Germinal center (tissue), 1 donor: ENCODE results near the gene TBC1D1.

ENCODE experiments used
- DNase-seq: peaks from one replicate; pipeline ENCODE4 v3.0.0; 2012; ENCODE audit warnings: mixed read lengths, low spot score

Gene TBC1D1

DNA sequence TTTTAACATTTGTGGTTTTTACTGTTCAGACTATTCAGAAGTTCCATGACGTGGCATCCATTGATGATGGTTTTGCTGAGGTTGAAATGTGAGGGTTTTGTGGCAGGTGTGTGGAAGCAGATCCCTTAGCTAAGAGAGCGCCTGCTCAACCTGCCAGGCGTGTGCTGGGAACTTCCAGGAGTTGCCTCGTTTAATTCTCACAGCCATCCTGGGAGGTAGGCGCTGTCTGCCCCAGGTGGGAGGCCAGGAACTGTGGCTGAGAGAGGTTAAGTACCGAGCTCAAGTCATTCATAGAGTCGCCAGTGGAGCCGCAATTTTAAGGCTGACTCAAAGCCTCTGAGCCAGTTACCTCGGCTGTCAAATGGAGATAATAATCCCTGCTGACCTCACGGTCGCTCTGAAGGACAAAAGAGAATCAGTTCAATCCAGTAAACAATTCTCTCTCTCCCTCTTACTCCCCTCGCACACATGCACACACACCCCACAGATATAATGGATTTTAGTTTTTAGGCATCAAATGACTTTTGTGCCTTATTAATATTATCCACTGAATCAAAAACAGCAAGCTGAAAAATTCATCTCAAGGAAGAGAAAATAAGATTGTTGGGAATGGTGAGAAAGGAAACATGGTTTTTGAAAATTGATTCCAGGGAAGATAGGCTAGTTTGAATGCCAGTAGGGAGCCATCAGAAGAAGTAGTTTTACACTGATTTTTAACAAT is 240.6 kb downstream of the TBC1D1 start:
- DNase-seq, result no peak

DNA sequence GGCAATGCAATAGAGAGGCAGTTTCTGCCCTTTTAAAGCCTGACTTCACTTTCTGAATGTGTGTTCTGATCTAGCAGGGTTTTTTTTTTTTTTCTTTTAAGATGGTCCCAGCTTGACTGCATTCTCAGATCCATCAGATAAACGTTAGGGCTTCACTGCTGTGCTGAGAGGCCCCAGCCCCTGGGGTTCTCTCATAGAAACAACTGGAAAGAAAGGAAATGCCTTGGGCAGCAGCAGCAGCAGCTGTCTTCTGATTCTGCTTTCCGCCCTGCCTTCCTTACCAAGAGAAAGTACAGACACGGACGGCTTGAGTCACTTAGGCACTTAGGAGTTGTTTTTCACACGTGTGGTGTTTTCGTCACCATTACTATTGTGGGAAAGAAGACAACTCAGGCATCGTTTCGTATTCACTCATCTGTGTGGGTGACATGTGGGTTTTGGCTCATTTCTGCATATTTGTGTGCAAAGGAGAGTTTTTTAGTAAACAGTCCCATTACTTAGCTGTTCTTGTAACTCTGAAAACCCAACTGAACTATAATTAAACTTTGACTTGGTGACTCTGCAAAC is 241.3 kb downstream of the TBC1D1 start:
- no peak for DNase-seq

DNA sequence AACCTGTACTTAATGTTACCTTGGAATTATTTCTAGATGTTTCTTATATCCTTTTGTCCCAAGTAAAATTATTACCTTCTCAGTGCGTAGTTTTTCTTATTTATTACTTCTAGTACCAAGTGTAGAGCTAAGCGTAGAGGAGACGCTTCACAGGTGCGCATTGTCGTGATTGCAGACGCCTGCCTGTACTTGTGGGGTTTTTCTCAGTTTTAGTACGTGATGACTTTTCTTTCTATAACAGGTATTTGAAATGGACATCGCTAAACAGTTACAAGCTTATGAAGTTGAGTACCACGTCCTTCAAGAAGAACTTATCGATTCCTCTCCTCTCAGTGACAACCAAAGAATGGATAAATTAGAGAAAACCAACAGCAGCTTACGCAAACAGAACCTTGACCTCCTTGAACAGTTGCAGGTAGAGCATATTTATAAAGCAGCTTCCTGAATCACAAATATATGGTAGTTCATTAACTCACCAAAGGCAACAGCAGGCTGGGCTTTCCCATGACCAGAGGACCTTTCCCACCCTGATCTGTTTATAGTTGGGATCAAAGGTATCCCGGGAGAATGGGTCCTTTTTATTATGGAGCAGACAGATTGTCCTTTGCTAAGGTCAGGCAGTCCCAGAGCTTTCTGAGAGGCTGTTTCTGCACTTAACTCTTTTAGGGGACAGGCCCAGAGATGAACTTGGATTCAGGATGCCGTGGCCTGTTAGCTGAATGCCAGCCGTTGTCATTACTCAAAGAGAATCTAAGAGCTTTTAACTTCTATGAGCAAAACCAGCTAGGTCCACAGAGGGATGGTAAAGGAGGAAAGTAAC is 242.2 kb downstream of the TBC1D1 start:
- no peak for DNase-seq

DNA sequence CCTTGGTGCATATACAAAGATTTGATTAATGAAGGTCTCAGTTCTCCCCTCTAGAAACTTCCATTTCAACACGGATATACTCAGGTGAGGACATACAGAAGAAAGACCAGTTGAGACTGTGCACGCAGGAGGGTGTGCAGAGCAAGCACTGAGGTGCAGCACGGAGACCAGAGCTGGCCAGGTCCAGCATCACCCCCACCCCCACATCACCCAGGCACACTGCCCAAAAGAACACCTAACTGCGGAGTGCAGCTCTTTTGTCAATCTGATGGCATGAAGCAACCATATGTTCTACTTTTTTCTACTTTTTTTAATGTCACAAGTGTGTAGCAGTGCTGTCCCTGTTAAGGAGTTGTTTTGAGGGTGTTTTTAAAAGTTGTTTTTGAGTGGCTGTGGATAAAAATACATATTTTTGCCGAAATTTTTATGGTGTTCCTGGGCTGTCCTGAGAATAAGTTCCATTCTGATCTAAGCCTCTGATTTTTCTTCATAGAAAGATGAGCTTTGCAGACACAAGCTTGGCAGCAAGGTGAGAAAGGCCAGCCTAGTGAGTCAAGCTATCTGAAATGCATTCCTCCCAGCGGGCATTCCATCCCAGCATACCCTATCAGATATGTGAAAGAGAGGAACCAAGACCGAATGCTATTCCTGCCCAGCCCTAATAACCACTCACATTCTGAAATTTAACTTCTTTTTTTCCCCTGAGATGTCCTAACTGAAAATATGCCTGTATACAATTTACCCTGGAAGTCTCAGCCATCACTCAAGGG is 243.0 kb downstream of the TBC1D1 start:
- DNase-seq, result no peak

DNA sequence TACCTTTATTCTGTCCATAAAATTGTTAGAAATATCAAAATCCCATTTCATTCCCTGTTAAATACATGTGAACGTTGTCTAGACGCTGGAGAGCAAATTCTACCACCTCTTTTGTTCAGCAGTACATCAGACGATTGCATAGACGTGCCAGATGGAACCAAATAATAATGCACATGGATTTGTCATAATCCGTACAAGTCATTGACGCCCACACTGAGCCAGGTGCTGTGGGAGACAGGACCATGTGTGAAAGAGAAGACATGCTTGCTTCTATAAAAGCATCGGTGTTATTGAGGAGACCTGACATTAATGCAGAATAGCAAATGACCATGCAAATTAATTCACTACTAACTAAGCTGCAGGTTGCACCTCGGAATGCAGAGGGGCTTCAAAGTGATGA is 244.3 kb downstream of the TBC1D1 start:
- DNase-seq, result no peak

DNA sequence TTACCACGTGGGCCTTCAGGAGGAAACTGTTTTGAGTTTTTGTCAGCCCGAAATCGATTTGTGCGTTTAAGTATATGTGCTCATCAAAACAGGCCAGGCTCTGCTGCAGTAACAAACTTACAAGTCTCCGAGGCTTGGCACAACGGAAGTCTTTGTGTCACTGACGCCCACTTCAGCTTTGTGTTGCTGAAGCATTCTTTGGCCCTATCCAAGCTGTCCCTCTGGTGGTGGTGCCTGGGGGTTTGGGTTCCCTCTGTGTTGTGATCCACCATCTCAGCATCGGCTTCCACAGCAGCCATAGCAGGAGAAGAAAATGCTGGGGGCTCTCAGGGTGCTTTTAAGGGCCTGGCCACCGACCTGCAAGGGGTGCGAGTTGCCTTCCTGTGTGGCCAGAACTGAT is 245.7 kb downstream of the TBC1D1 start:
- no peak for DNase-seq

DNA sequence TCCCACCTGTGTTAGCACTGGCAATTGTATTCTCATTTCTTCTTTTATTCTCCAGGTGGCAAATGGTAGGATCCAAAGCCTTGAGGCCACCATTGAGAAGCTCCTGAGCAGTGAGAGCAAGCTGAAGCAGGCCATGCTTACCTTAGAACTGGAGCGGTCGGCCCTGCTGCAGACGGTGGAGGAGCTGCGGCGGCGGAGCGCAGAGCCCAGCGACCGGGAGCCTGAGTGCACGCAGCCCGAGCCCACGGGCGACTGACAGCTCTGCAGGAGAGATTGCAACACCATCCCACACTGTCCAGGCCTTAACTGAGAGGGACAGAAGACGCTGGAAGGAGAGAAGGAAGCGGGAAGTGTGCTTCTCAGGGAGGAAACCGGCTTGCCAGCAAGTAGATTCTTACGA is 246.2 kb downstream of the TBC1D1 start:
- no peak for DNase-seq

DNA sequence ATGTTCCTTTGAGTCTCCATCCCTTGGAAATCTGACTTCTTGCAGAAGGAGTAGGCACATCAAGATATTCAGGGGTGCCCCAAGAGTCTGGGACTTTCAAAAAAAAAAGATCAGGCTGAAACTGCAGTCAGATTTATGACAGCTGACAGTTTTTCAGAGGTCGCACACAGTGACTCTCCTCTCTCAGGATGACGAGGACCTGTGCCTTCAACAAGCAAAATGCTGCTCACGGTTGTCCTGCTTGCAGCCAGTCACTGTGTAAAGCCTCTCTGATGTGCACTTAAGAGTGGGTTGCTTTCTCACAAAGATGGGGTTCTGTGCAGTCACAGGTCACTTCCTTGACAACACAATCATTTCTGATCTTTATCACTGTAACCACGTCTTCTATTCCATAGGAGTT is 247.5 kb downstream of the TBC1D1 start:
- DNase-seq, result no peak

DNA sequence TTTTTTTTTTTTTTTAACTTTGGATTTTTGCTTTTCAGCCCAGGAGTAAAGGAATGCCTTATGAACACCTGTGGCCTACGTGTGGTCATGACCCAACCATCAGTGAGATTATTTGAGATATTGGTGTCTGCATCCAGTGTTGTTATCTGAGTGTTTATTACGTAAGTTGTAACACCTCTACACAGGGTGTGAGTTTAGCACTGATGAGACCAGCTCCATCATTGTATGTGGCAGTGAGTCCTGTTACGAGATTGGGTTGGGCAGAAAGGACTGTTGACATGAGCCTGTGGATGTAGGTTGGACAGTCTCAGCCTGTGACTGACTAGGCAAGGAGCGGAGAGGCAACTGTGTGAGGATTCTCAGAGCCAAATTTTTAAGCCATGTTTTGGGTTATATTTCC is 248.3 kb downstream of the TBC1D1 start:
- no peak for DNase-seq

DNA sequence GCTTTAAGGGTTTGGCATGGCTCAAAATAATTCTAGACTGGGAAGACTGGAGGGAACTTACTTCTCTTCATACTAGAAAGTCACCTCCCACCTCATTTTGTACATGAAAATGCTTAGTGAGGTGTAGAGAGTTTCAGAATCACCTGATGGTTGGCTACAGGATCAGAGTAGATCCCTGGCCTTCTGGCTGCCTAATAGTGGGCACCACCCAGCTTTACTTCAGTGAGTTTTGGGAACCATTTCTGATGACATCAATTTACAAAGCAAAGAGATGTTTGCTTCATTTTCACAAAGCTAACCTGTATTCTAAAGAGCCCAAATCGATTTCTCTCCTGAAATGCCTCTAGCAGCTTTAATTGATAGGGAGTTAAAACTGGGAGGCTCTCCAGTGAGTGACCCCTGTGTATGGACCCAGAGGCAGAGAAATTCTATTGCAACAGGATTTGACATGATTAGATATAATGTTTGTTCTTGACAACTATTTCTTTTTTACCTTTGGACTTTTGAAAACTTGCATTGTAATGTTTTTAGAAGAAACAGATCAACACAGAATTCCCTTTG is 249.8 kb downstream of the TBC1D1 start:
- no peak for DNase-seq

DNA sequence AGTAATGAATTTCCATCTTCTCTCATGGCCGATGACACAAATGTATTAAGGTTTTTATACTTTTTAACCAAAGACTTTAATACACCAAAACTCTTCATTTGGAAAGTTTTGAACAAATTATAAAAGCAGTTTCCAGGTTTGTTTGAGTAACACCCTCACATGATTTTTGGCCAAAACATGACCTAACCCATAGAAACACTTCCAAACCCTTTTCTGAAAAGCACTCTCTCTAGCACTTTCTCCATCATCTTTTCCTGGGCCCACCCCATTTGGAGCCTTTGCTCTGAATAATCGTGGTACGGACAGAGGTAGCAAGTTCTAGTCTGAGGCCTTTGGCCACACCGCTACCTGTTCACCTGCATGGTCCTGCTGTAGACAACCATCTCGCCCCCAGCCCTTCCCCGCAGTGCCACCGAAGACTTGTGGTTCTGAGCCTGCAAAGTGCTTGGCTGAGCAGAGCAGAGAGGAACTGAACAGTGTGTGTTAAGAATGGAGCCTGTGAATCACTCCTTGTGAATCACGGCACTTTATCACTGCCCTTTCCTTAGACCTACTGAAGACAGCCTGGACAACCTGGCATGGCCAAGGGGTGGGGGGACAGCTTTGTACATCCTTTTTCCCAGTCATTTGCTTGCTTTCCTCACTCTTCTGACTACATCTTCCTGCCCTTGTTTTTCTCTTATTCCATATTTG is 251.1 kb downstream of the TBC1D1 start:
- no peak for DNase-seq

DNA sequence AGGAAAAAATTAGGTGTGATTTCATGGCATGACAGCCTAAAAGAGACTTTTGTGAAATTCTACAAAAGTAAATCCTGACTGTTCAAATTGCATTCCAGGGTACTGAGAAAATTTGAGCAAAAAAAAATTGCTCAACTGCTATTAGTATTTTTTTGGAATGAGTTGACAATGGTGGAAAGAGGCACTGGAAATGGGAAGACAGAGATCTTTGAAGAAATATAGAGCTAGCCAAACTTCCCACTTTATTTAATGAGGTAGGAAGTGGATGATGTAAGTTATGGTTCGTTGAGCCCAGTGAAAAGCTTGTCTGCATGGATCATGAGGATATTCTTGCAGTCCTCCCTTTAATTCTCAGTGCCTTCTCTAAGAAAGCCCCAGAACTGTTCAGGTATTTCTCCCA is 253.1 kb downstream of the TBC1D1 start:
- DNase-seq, result no peak

DNA sequence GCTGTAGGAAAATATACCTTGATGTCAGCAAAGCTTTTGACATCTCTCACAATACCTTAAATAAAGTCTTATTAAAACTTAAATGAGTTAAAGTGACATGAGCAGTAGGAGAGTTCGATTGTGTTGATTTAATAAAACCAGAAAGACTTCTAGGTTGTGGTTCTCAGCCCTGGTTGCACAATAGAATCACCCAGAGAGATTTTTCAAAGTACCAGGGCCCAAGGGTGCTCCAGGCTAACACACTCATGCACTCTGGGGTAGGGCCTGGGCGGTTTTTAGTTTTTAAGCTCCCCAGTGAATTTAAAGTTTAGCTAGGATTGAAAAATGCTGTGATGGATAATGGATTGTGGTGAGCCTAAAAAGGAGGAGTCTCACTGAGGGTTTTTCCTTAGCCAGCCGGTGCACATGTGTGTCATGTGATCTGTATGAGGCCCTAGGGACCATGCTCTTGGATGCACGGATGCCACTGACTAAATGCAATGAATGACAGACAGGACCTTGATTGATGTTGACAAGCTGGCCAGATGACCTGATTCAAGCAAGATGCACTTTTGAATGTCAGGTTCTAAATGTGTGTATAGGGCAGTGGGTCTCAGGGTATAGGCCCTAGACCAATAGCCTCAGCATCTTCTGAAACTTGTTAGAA is 254.3 kb downstream of the TBC1D1 start:
- no peak for DNase-seq

DNA sequence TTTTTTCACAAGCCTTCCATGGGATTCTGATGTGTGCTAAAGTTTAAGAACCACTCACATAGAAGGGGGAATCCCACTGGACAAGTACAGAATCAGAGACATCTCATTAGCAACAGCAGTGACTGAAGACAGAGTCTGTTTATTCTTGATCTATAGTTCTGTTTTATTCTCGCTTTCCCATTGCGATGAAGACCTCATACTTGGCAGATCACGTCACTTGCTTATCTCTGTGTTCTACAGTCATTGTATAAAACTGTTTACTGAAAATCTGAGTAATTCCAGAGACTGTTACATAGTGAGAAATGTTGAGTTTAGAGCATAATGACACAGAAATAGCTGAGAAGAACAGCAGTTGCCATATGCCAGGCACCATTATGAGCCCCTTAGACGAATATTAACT is 254.9 kb downstream of the TBC1D1 start:
- DNase-seq, result no peak

DNA sequence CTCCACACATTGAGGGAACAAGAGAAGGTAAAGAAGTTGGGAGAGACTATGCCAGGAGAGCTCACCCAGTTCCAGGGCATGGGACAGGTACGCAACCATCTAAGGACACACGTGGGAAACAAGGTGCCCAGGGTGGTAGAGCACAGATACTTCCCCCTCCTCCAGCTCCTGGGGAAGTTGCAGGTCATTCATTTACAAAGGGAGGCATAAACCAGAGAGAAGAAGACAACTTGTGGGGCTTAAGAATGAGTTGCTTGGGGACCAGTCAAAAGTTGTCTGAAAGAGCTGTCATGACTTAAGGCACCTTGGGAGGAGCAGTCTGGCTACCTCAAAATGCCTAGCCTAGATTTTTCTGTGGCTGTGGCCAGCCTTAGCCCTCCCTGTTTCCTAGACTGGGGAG is 255.5 kb downstream of the TBC1D1 start:
- DNase-seq, result no peak

DNA sequence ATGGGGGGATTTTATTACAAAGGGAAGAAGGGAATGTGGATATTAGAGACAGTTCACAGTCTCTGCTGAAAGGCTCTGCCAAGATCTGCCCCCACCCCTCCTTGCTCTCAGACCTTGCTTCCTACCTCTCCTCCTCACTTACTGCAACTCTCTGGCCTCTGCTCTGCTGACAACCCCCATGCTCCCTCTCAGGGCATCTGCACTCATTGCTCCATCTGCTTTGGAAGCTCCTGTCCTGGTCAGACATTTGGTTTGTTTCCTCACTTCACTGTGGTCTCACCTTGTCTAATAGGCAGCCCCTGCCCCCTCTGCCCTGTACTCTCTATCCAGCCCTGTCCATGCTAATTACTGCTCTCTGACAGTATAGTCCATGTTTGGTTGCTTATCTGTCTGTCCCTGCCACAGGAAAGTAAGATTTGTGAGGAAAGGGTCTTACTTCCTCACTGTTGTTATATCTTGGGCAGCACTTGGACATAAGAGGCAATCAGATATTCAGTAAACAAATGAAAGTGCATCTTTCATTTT is 258.6 kb downstream of the TBC1D1 start:
- DNase-seq, result no peak

DNA sequence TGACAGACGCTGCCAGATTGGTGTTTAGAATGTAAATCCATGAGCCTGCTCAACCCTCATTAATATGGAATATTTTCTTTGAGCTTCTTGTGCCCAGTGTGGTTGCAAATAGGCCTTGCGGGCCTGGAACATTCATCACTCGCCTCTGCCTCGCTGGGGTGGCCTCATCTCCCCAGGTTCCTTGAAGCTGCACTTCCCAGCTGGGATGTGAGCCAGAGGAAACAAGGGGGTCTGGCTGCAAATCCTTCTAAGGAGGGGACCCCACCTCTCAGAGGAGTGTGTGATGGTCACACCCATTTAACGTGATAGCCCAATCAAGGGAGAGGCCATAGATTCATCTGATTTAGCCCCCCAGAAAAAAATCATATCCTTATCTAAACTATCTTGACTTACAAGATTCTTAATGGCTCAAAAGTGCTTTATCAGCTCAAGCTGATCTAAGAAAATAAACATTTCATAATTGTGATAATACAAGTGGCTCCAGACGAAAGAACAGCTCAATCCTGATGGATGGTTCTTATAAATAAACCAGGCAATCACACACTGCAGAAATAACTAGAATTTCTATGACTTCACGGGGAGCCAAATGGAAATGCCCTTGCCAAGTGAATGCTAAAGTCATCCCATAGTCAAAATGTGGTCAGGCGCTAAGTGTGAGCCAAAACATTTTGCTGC is 259.2 kb downstream of the TBC1D1 start:
- DNase-seq, result no peak

DNA sequence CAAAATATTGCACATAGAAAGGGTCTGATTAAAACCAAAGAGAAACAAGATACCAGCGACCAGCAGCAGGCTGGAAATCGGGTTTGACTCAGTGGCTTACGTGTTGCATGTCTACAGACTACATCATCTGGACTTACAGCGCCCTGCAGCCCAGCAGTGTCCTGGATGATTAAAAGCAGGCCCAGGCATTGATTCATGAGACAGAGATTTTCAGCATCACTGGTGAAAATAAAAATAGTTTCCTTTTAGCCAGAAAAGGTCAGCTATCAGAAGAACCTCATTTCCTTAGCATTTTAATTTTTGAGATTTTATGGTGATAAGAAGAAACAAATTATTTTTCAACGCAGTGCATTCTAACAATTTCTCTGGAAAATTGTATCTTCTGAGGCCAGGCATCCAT is 259.9 kb downstream of the TBC1D1 start:
- DNase-seq, result no peak

DNA sequence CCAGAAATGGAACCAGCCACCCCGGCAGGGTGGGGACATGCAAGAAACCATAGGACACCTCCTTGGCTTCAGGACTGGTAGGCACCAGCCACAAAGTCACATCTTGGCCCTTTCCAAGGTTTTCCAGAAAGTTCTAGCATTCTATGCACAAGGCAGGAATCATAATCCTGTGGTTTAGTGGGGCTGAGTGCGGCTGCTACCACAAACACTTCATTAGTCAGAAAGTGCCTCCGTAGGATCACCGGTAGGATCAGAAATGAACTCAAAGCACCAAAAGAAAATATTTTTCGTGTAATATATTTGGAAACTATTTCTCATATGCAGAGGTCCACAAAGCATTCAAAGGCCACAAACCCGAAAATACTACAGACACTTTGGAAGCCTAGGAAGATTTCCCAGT is 261.0 kb downstream of the TBC1D1 start:
- no peak for DNase-seq

DNA sequence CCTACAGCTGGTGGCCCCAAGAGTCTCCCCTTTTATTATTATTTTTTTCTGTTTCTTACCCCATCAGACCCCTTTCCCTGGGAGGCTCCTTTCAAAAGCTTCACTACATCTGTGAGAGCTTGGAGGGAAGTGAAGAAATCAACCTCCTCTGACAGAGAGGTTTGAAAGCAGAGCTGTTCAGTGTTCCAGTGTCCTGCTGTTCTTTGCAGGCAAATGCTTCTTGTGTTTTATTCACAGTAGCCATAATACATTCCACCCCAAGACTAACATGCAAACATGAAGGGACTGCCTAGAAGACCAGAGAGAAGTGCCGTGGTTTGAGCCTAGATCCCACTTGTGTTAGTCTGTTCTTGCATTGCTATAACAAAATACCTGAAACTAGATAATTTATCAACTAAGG is 261.4 kb downstream of the TBC1D1 start:
- no peak for DNase-seq
